Astrocyte (in vitro differentiated cells and primary cell): ENCODE measurements around the gene PRSS36. TPM values are rescaled to one million over a fixed set of nuclear protein-coding genes. Genes with fewer than 3 reads are reported as not detected.

Source experiments
- DNase-seq: peaks from one replicate; pipeline ENCODE4 v3.0.0-alpha.2; 2010; ENCODE audit warnings: low read depth
- FAIRE-seq: peaks from 2 replicates; lab custom pipeline; 2011; peaks lifted over from hg19 to GRCh38; lab: Jason Lieb, UNC
- H2AFZ ChIP-seq: 2 replicates; pipeline ENCODE4 v1.6.0; 2012; ENCODE audit warnings: low read depth, low read length, inconsistent platforms
- H3K27ac ChIP-seq: 2 replicates; pipeline ENCODE4 v1.5.1; 2011; ENCODE audit warnings: low read depth, low read length, inconsistent platforms
- H3K27me3 ChIP-seq: 2 replicates; pipeline ENCODE4 v1.6.0; 2011; ENCODE audit warnings: low read length, inconsistent platforms; ENCODE audit not compliant: insufficient read depth
- H3K36me3 ChIP-seq: 2 replicates; pipeline ENCODE4 v1.5.1; 2011; ENCODE audit warnings: low read length, inconsistent platforms; ENCODE audit not compliant: insufficient read depth
- H3K4me1 ChIP-seq: 2 replicates; pipeline ENCODE4 v1.5.1; 2011; ENCODE audit warnings: low read length, inconsistent platforms; ENCODE audit not compliant: insufficient read depth
- H3K4me2 ChIP-seq: 2 replicates; pipeline ENCODE4 v1.6.0; 2012; ENCODE audit warnings: low read length, inconsistent platforms
- H3K4me3 ChIP-seq: 2 replicates; pipeline ENCODE4 v1.5.1; 2011; ENCODE audit warnings: low read depth, mild to moderate bottlenecking, low read length, inconsistent platforms; ENCODE audit not compliant: insufficient read depth
- H3K79me2 ChIP-seq: 2 replicates; pipeline ENCODE4 v1.6.0; 2012; ENCODE audit warnings: mild to moderate bottlenecking, low read length, inconsistent platforms; ENCODE audit not compliant: insufficient read depth
- H3K9ac ChIP-seq: 2 replicates; pipeline ENCODE4 v1.6.0; 2012; ENCODE audit warnings: mild to moderate bottlenecking, low read length, inconsistent platforms
- H3K9me3 ChIP-seq: 2 replicates; pipeline ENCODE4 v1.5.1; 2012; ENCODE audit warnings: low read depth, mild to moderate bottlenecking, low read length, inconsistent platforms; ENCODE audit not compliant: insufficient read depth
- H4K20me1 ChIP-seq: 2 replicates; pipeline ENCODE4 v1.6.0; 2012; ENCODE audit warnings: low read length, inconsistent platforms; ENCODE audit not compliant: insufficient read depth
- H3K27ac Mint-ChIP-seq: one replicate; pipeline ENCODE4 v1.8.0; 2021; ENCODE audit warnings: mild to moderate bottlenecking, mixed read lengths; ENCODE audit not compliant: unreplicated experiment
- H3K27me3 Mint-ChIP-seq: one replicate; pipeline ENCODE4 v1.8.0; 2021; ENCODE audit warnings: low read depth, mixed read lengths; ENCODE audit not compliant: unreplicated experiment
- H3K36me3 Mint-ChIP-seq: one replicate; pipeline ENCODE4 v1.8.0; 2021; ENCODE audit warnings: low read depth, mixed read lengths; ENCODE audit not compliant: unreplicated experiment
- H3K4me1 Mint-ChIP-seq: one replicate; pipeline ENCODE4 v1.8.0; 2021; ENCODE audit warnings: low read depth, mixed read lengths; ENCODE audit not compliant: unreplicated experiment
- H3K4me3 Mint-ChIP-seq: one replicate; pipeline ENCODE4 v1.8.0; 2021; ENCODE audit warnings: mild to moderate bottlenecking, moderate library complexity, mixed read lengths; ENCODE audit not compliant: unreplicated experiment
- H3K9me3 Mint-ChIP-seq: one replicate; pipeline ENCODE4 v1.8.0; 2021; ENCODE audit warnings: mild to moderate bottlenecking, mixed read lengths; ENCODE audit not compliant: unreplicated experiment
- CTCF ChIP-seq: IDR thresholded peaks from 2 replicates; pipeline ENCODE4 v1.5.1; 2011; ENCODE audit warnings: low read depth, mild to moderate bottlenecking, inconsistent platforms, low read length, moderate library complexity; ENCODE audit not compliant: insufficient read depth
- EZH2 ChIP-seq: IDR thresholded peaks from 2 replicates; pipeline ENCODE4 v1.6.1; 2012; ENCODE audit warnings: mild to moderate bottlenecking, low read length, inconsistent platforms; ENCODE audit not compliant: insufficient read depth
- total RNA-seq: library from RNA; stranded (reverse); gene quantifications from 2 replicates; pipeline ENCODE4 v1.2.1, GENCODE V29; 2021

The PRSS36 gene
- total RNA-seq, 1 donor from 2014 or later, result 0.41 TPM

- TF ChIP-seq EZH2 (no peak), CTCF (no peak)
- peaks cover 19% of the 10 kb centered on the region for H3K36me3 Mint-ChIP-seq
- no peak for DNase-seq
- Histone ChIP-seq H3K27ac (no peak overlapping the region), H3K4me1 (peaks cover 4% of the 10 kb centered on the region), H3K36me3 (no peaks in the 10 kb centered on the region), H3K9ac (no peak overlapping the region), H3K4me2 (no peak overlapping the region), H3K4me3 (no peak overlapping the region), H3K9me3 (no peaks in the 10 kb centered on the region), H2AFZ (no peak overlapping the region), H3K79me2 (no peaks in the 10 kb centered on the region), H3K27me3 (no peaks in the 10 kb centered on the region), H4K20me1 (no peaks in the 10 kb centered on the region)
- no peak overlapping the region for H3K4me3 Mint-ChIP-seq
- peaks cover 1% of the 10 kb centered on the region for H3K27me3 Mint-ChIP-seq
- H3K27ac Mint-ChIP-seq, result no peak overlapping the region
- H3K4me1 Mint-ChIP-seq, result no peaks in the 10 kb centered on the region
- H3K9me3 Mint-ChIP-seq, result peaks cover under 1% of the 10 kb centered on the region
- FAIRE-seq, result no peak
These were observed 20.9 kb downstream of the PRSS36 start for GRCh38 chr16:31128711-31129567.

- Histone ChIP-seq H3K4me1 (peaks cover 4% of the 10 kb centered on the region), H3K4me2 (no peak overlapping the region), H3K79me2 (no peaks in the 10 kb centered on the region), H2AFZ (no peak overlapping the region), H3K9ac (no peak overlapping the region), H3K4me3 (no peak overlapping the region), H3K36me3 (peaks cover 2% of the 10 kb centered on the region), H3K27ac (no peak overlapping the region), H4K20me1 (no peaks in the 10 kb centered on the region), H3K27me3 (no peaks in the 10 kb centered on the region), H3K9me3 (no peaks in the 10 kb centered on the region)
- Mint-ChIP-seq H3K9me3 (no peaks in the 10 kb centered on the region), H3K4me3 (no peak overlapping the region), H3K4me1 (no peaks in the 10 kb centered on the region), H3K27me3 (no peaks in the 10 kb centered on the region), H3K27ac (no peak overlapping the region), H3K36me3 (peaks cover 16% of the 10 kb centered on the region)
- TF ChIP-seq CTCF, result no peak
- TF ChIP-seq EZH2, result no peak
- DNase-seq (no peak), FAIRE-seq (no peak)
These were observed 22.7 kb downstream of the PRSS36 start for GRCh38 chr16:31127182-31127581.

- H4K20me1 ChIP-seq, result no peaks in the 10 kb centered on the region
- peaks cover 9% of the 10 kb centered on the region for H3K36me3 ChIP-seq
- H3K4me3 ChIP-seq, result no peak overlapping the region
- no peak overlapping the region for H3K27ac ChIP-seq
- no peaks in the 10 kb centered on the region for H3K4me1 Mint-ChIP-seq
- H3K27ac Mint-ChIP-seq, result no peak overlapping the region
- peaks cover 13% of the 10 kb centered on the region for H3K36me3 Mint-ChIP-seq
- H3K4me2 ChIP-seq, result no peak overlapping the region
- no peaks in the 10 kb centered on the region for H3K9me3 ChIP-seq
- DNase-seq (no peak), FAIRE-seq (no peak)
- H3K4me3 Mint-ChIP-seq, result peak overlapping the region; percentile 54
- H3K9ac ChIP-seq, result no peak overlapping the region
- H3K9me3 Mint-ChIP-seq, result no peaks in the 10 kb centered on the region
- TF ChIP-seq EZH2, result no peak
- TF ChIP-seq CTCF, result no peak
- no peaks in the 10 kb centered on the region for H3K79me2 ChIP-seq
- no peaks in the 10 kb centered on the region for H3K27me3 Mint-ChIP-seq
- H2AFZ ChIP-seq, result no peak overlapping the region
- no peaks in the 10 kb centered on the region for H3K27me3 ChIP-seq
- peaks cover 4% of the 10 kb centered on the region for H3K4me1 ChIP-seq
These were observed 24.0 kb downstream of the PRSS36 start for GRCh38 chr16:31125844-31126243.
